ENCODE data around the gene PSMB4.
"Not testable (repeated sequence)": the region's sequence is repeated elsewhere in the genome, so short reads cannot be mapped to it uniquely, and the experiment has no call there.

Gene PSMB4

DNA sequence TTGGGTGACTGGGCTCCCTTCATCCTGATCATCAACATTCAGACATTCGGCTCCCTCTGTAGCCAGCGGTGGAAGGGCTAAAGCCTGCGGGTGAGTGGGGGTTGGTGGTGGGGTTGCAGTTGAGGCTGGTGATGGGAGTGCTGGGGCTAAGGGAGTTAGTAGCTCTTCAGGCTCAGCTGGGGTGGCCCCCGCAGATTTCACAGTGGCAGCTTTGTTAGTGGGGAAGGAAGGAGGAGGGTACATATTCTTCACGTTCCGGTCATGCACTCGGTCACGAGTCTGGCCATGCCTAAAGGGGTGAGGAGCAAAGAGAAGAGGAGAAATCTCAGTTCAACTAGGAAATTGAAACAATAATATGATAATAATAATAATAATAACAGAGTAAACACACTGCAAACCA is 6.8 kb downstream of the PSMB4 start:
- no peaks in the 10 kb centered on the region for H3K9me3 Mint-ChIP-seq
- H3K4me1 Mint-ChIP-seq, result peaks cover 2% of the 10 kb centered on the region
- H3K36me3 Mint-ChIP-seq, result peaks cover 75% of the 10 kb centered on the region
- H3K4me3 Mint-ChIP-seq, result no peak overlapping the region
- no peak for ATAC-seq
- no peak overlapping the region for H3K27ac Mint-ChIP-seq
- H3K27me3 Mint-ChIP-seq, result no peaks in the 10 kb centered on the region

DNA sequence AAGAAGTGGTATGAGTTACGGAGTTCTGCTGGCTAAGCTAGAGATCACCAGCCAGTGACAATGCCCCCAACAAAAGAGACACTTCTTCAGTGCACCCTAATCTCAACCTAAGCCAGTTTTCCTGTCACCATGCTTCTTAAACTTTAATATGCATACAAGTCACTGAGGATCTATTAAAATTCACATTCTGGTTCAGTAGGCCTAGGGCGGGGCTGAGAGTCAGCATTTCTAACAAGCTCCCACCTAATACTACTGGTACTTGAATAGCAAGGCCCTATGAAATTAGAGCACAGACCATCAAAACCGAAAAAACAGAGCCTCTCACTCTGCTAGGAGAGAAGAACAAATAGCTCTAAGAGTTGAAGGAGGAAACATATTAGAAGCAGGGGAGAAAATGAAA is 7.9 kb downstream of the PSMB4 start:
- Mint-ChIP-seq H3K36me3 (peaks cover 74% of the 10 kb centered on the region), H3K9me3 (no peaks in the 10 kb centered on the region)
- ATAC-seq, result no peak

DNA sequence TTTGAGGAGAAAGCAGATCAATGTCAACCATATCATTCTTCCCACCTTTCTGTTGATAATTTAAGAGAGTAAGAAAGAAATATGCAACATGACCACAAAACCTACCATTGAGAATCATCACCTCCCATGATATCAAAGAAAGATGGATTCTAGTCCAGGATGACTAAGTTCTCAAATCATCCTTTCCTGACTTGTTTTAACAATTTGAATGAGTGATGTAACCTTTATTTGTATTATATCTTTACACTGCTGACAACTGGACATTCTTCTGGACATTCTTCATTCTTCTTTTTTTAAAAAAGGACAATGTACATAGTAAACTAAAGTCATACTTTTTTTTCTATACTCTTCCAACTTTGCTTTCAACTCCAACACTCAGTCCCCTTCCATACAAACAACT is 9.5 kb downstream of the PSMB4 start:
- Mint-ChIP-seq H3K4me3 (no peak overlapping the region), H3K27me3 (no peaks in the 10 kb centered on the region), H3K27ac (no peak overlapping the region), H3K4me1 (no peaks in the 10 kb centered on the region), H3K36me3 (peaks cover 72% of the 10 kb centered on the region), H3K9me3 (no peaks in the 10 kb centered on the region)
- no peak for ATAC-seq

More for the DNA sequence above, 7.9 kb downstream of the PSMB4 start:
- H3K4me1 Mint-ChIP-seq, result no peaks in the 10 kb centered on the region
- no peak overlapping the region for H3K4me3 Mint-ChIP-seq
- no peaks in the 10 kb centered on the region for H3K27me3 Mint-ChIP-seq
- peak overlapping the region; percentile 17 for H3K27ac Mint-ChIP-seq

DNA sequence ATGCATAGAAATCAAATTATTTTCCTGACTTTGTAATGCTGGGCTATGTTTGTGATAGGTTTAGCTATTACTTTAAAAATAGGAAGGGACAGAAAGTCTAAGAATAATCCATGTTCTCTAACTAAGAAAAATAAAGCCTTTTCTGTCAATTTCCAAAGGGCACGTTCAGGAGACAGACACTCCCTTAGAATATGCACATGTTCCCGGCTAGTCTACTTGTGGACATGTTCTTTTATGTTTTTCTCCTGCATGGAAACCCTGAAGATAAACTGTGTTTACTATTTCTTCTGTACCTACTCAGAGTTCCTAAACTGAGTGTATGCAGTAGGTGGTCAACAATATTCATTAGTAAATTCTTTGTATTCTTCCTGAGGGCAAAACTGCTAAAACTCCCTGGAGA is 12.5 kb downstream of the PSMB4 start:
- no peak for ATAC-seq
- Mint-ChIP-seq H3K9me3 (no peaks in the 10 kb centered on the region), H3K4me1 (no peaks in the 10 kb centered on the region), H3K27me3 (no peaks in the 10 kb centered on the region), H3K4me3 (no peak overlapping the region), H3K27ac (no peak overlapping the region), H3K36me3 (peaks cover 65% of the 10 kb centered on the region)

DNA sequence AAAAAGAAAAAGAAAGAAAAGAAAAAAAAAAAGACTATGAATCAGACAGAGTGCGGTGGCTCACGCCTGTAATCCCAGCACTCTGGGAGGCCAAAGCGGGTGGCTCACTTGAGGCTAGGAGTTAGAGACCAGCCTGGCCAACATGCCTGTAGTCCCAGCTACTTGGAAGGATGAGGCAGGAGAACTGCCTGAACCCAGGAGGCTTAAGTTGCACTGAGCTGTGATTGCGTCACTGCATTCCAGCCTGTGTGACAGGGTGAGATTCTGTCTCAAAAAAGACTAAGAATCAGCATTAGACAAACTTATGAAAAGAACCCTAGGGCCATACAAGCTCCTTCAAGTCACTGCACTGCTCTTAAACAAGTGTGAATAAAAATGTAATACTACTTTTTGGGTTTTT is 16.9 kb downstream of the PSMB4 start:
- H3K4me3 Mint-ChIP-seq, result no peak overlapping the region
- peaks cover 40% of the 10 kb centered on the region for H3K36me3 Mint-ChIP-seq
- H3K9me3 Mint-ChIP-seq, result no peaks in the 10 kb centered on the region
- H3K4me1 Mint-ChIP-seq, result peaks cover 6% of the 10 kb centered on the region
- ATAC-seq, result no peak
- H3K27me3 Mint-ChIP-seq, result no peaks in the 10 kb centered on the region
- H3K27ac Mint-ChIP-seq, result no peak overlapping the region

DNA sequence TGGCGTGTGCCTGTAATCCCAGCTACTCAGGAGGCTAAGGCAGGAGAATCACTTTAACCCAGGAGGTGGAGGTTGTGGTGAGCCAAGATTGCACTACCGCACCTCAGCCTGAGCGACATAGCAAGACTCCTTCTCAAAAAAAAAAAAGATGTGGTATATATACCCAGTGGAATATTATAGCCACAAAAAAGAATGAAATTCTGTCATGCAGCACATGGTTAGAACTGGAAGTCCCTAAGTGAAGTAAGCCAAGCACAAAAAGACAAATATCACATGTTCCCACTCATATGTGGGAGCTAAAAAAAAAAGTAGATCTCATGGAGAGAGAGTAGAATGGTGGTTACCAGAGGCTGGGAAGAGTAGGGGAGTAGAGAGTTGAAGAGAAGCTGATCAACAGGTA is 18.7 kb downstream of the PSMB4 start:
- Mint-ChIP-seq H3K27ac (no peak overlapping the region), H3K36me3 (peaks cover 45% of the 10 kb centered on the region), H3K9me3 (no peaks in the 10 kb centered on the region), H3K4me3 (no peak overlapping the region), H3K27me3 (no peaks in the 10 kb centered on the region), H3K4me1 (peaks cover 6% of the 10 kb centered on the region)
- no peak for ATAC-seq

DNA sequence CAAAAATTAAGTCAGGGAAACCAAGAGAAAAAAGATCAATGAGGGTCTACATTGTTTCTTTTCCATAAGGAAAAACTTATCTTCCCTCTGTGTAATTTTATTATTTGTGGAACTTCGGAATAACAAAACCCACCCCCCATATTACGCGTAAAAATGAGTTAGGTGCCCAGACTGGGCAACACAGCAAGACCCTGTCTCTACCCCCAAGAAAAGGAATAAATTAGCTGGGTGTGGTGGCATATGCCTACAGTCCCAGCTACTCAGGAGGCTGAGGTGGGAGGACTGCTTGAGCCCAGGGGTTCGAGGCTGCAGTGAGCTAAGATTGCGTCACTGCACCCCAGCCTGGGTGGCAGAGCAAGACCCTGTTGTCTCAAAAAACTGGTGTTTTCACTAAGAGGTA is 20.4 kb downstream of the PSMB4 start:
- peaks cover 6% of the 10 kb centered on the region for H3K4me1 Mint-ChIP-seq
- peaks cover 56% of the 10 kb centered on the region for H3K36me3 Mint-ChIP-seq
- ATAC-seq, result no peak
- H3K27me3 Mint-ChIP-seq, result no peaks in the 10 kb centered on the region
- no peak overlapping the region for H3K4me3 Mint-ChIP-seq
- H3K9me3 Mint-ChIP-seq, result no peaks in the 10 kb centered on the region
- no peak overlapping the region for H3K27ac Mint-ChIP-seq

DNA sequence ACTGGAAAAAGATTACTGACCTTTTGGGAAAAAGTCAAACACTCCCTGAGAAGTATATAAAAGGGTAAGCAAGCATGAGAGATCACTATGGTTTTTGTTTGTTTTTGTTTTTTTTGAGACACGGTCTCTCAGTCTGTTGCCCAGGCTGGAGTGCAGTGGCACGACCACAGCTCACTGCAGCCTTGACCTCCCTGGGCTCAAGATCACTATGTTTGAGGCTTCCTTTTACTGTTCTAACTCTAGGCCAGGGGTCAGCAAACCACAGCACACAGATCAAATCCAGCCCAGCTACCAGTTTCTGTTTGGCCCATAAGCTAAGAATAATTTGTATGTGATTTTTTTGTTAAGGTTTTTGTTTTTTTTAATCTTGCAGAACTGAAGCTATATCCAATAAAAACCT is 25.7 kb downstream of the PSMB4 start:
- peaks cover 66% of the 10 kb centered on the region for H3K36me3 Mint-ChIP-seq
- H3K4me1 Mint-ChIP-seq, result no peaks in the 10 kb centered on the region
- H3K27ac Mint-ChIP-seq, result no peak overlapping the region

DNA sequence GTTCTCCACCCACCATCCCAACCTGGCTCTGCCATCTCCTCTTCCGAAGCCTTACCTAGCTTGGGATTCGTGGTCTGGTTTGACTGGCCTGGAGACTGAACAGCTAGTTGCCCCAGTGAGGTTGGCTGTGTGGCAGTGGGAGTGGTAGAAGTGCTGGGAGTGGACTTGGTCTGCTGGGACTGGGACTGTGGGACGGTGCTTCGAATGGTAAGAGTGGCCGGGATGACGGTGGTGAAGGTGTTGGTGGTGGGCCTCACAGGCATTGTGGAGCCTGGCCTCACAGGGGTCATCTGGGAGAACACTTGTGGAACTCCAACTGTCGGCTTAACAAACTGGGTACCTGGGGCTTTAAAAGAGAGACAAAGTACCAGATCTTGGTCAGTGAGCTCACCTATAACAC is 28.7 kb downstream of the PSMB4 start:
- H3K36me3 Mint-ChIP-seq, result peaks cover 45% of the 10 kb centered on the region
- no peaks in the 10 kb centered on the region for H3K27me3 Mint-ChIP-seq
- H3K4me1 Mint-ChIP-seq, result no peaks in the 10 kb centered on the region
- H3K4me3 Mint-ChIP-seq, result no peak overlapping the region
- no peak overlapping the region for H3K27ac Mint-ChIP-seq
- no peaks in the 10 kb centered on the region for H3K9me3 Mint-ChIP-seq
- no peak for ATAC-seq

More for the DNA sequence above, 25.7 kb downstream of the PSMB4 start:
- ATAC-seq, result no peak
- Mint-ChIP-seq H3K4me3 (no peak overlapping the region), H3K9me3 (no peaks in the 10 kb centered on the region), H3K27me3 (no peaks in the 10 kb centered on the region)

DNA sequence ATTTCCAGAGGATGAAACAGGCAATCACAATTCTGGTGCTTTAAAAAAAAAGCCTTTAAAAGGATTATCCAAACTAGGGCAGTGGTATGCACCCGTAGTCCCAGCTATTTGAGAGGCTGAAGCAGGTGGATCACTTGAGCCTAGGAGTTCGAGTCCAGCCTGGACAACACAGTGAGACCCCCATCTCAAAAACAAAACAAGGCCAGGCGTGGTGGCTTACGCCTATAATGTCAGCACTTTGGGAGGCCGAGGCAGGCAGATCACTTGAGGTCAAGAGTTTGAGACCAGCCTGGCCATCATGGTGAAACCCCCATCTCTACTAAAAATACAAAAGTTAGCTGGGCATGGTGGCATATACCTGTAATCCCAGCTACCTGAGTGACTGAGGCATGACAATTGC is 34.5 kb downstream of the PSMB4 start:
- H3K4me3 Mint-ChIP-seq, ATAC-seq, H3K36me3 Mint-ChIP-seq, H3K27me3 Mint-ChIP-seq, H3K9me3 Mint-ChIP-seq, H3K27ac Mint-ChIP-seq: not testable (repeated sequence)
- H3K4me1 Mint-ChIP-seq, result peaks cover 26% of the 10 kb centered on the region

DNA sequence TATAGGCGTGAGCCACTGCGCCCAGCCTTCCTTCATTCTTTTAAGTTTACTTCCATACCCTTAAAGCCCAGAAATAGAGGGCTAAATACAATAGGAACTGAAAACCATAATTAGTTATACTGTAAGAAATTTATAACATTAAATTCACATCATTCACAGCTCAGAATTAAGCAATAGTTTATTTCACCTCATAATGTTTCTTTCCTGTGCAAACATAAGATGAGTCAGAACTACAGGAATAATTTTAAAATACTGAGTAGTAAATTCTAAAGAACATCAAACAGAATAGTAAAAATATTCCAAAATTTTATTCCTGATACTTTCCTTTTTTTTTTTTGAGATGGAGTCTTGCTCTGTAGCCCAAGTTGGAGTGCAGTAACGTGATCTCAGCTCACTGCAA is 35.8 kb downstream of the PSMB4 start:
- Mint-ChIP-seq H3K4me3 (no peak overlapping the region), H3K9me3 (no peaks in the 10 kb centered on the region), H3K27me3 (no peaks in the 10 kb centered on the region), H3K36me3 (peaks cover 13% of the 10 kb centered on the region), H3K4me1 (peaks cover 34% of the 10 kb centered on the region), H3K27ac (peak overlapping the region; percentile 60)
- ATAC-seq, result no peak

DNA sequence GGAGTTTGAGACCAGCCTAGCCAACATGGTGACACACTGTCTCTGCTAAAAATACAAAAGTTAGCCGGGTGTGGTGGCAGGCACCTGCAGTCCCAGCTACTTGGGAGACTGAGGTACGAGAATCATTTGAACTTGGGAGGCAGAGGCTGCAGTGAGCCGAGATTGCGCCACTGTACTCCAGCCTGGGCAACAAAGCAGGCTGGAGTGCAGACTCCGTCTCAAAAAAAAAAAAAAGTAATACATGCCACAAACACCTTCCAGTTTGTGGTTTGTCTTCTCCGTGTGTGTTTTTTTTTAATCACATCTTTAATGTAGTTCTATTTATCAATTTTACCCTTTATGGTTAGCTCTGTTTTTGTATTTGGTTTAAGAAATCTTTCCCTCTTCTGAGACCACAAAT is 37.6 kb downstream of the PSMB4 start:
- H3K9me3 Mint-ChIP-seq, result no peaks in the 10 kb centered on the region
- no peak for ATAC-seq
- H3K36me3 Mint-ChIP-seq, result peaks cover 26% of the 10 kb centered on the region
- no peak overlapping the region for H3K4me3 Mint-ChIP-seq
- H3K27me3 Mint-ChIP-seq, result no peaks in the 10 kb centered on the region
- no peak overlapping the region for H3K27ac Mint-ChIP-seq
- H3K4me1 Mint-ChIP-seq, result peaks cover 46% of the 10 kb centered on the region

DNA sequence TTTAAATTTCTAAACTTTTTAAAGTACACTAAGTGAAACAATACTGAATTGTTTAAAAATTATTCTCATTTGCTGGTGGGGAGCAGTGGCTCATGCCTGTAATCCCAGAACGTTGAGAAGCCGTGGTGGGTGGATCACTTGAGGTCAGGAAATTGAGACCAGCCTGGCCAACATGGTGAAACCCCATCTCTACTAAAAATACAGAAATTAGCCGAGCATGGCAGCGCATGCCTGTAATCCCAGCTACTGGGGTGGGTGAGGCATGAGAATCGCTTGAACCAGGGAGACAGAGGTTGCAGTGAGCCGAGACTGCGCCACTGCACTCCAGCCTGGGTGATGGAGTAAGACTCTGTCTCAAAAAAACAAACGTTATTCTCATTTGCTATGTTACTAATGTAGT is 38.0 kb downstream of the PSMB4 start:
- H3K4me1 Mint-ChIP-seq, result peaks cover 46% of the 10 kb centered on the region
- H3K36me3 Mint-ChIP-seq, result peaks cover 26% of the 10 kb centered on the region
- not testable (repeated sequence) for H3K9me3 Mint-ChIP-seq, H3K4me3 Mint-ChIP-seq, H3K27ac Mint-ChIP-seq, H3K27me3 Mint-ChIP-seq, ATAC-seq

DNA sequence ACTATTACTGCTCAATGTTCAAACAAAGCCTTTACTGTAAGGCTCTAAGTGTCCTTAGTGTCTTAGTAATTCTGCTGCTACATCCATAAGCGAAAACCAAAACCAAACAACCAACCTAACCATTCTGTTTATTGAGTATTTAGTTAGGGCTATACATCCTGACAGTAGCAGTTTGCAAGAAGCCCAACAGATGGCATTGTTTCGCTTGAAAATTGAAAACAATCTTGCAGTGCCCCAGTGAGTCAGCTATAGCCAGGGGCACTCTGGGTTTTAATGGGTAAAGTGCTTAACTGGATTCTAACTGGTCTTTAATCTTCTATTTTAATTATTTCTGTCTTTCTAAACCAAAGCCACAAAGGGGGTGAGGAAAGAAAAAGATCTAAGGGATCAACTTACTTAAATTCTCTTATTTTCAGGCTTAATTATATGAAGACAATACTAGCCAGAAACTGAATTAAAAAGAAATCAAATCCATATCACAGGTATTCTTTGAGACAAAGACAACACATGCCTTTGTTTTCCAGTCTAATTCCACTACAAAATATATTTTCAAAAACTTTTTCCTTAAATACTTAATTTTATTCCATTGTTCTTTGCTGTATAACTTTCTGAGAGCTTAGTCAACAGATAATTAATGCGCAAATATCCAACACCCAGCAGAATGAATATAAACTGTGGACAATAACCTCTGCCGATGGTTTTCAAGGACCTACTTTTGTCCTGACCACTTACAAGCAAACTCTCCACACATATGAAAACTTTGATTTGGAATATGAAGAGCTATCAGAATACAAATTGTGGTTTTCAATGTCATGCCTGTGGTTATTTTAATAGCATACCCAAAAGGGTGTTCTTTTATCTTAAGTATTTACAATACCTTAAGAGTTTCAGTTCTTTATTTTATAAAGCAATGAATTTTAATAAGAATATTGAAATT is 44.7 kb downstream of the PSMB4 start:
- Mint-ChIP-seq H3K27ac (peak overlapping the region; percentile 30), H3K4me3 (no peak overlapping the region), H3K36me3 (peaks cover 14% of the 10 kb centered on the region), H3K27me3 (no peaks in the 10 kb centered on the region), H3K9me3 (no peaks in the 10 kb centered on the region), H3K4me1 (peaks cover 52% of the 10 kb centered on the region)
- ATAC-seq, result peak; percentile 85

DNA sequence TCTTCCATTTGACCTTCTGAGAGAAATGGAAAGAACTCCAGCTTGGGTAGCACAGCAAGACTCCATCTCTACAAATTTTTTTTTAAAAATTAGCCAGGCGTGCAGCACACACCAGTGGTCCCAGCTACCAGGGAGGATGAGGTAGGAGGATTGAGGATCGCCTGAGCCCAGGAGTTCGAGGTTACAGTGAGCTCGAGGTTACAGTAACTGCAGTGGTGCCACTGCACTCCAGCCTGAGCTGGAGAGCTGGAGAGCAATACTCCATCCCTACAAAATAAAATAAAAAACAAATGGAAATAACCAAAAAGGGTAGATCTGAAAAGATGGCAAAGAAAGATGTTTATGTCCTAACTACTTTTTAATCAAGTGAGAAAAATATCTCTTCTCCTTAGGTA is 45.4 kb downstream of the PSMB4 start:
- peak overlapping the region; percentile 30 for H3K27ac Mint-ChIP-seq
- peaks cover 13% of the 10 kb centered on the region for H3K36me3 Mint-ChIP-seq
- H3K9me3 Mint-ChIP-seq, result no peaks in the 10 kb centered on the region
- ATAC-seq, result no peak
- peak overlapping the region; percentile 38 for H3K4me3 Mint-ChIP-seq
- H3K4me1 Mint-ChIP-seq, result peaks cover 49% of the 10 kb centered on the region
- H3K27me3 Mint-ChIP-seq, result no peaks in the 10 kb centered on the region

DNA sequence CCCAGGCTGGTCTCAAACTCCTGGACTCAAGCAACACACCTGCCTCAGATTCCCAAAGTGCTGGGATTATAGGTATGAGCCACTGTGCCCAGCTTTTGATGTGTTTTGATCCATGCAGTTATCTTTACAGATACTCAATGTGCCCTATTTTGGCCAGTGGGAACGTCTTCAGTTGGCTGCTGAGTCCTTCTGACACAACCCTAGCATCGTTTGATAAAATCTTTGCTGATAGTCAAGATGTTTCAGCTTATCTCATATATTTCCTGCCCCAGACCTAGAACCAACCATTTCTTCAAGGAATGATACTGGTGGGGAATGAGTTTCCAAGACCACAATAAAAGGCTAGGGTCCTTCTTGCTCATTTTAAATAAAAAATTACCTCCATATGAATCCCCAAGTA is 48.3 kb downstream of the PSMB4 start:
- Mint-ChIP-seq H3K4me3 (no peak overlapping the region), H3K9me3 (no peaks in the 10 kb centered on the region), H3K4me1 (peaks cover 37% of the 10 kb centered on the region), H3K27me3 (no peaks in the 10 kb centered on the region), H3K36me3 (no peaks in the 10 kb centered on the region), H3K27ac (no peak overlapping the region)
- no peak for ATAC-seq

Measured in stimulated activated memory B cell treated with anti-CD40 and anti-IgM and Interleukin-4, amounts not matched to agents 10 μg/mL and 1 μg/mL and 100 μg/mL, for 72 hours (primary cell).